DOHH2 (cell line): ENCODE data around the gene DPH7.

Experiments used
- H3F3A ChIP-seq: fragments of 200-600 bp; sonication (generic), shearing (Covaris generic); 2 replicates; pipeline ENCODE4 v1.6.0; 2016; ENCODE audit warnings: antibody characterized with exemption, mild to moderate bottlenecking; ENCODE audit not compliant: control insufficient read depth, insufficient read depth
- H3K27ac ChIP-seq: fragments of 200-600 bp; sonication (generic); 2 replicates; pipeline ENCODE4 v1.5.1; 2014; ENCODE audit warnings: low read depth, mild to moderate bottlenecking, low read length, moderate library complexity
- H3K27me3 ChIP-seq: fragments of 200-600 bp; sonication (generic); 2 replicates; pipeline ENCODE4 v1.6.1; 2014; ENCODE audit warnings: mild to moderate bottlenecking, low read length, mixed read lengths; ENCODE audit not compliant: control insufficient read depth
- H3K36me3 ChIP-seq: fragments of 200-600 bp; sonication (generic); 2 replicates; pipeline ENCODE4 v1.6.1; 2014; ENCODE audit warnings: mild to moderate bottlenecking, low read length, moderate library complexity, mixed read lengths; ENCODE audit not compliant: control insufficient read depth
- H3K4me1 ChIP-seq: fragments of 200-600 bp; sonication (generic); 2 replicates; pipeline ENCODE4 v1.6.1; 2014; ENCODE audit warnings: mild to moderate bottlenecking, low read length, mixed read lengths; ENCODE audit not compliant: control insufficient read depth
- H3K4me2 ChIP-seq: fragments of 200-600 bp; sonication (generic); 2 replicates; pipeline ENCODE4 v1.6.0; 2014; ENCODE audit warnings: mild to moderate bottlenecking, low read length, moderate library complexity
- H3K4me3 ChIP-seq: fragments of 200-600 bp; sonication (generic); 2 replicates; pipeline ENCODE4 v1.5.1; 2014; ENCODE audit warnings: mild to moderate bottlenecking, low read length, mixed read lengths
- H3K79me2 ChIP-seq: fragments of 200-600 bp; sonication (generic); 2 replicates; pipeline ENCODE4 v1.6.1; 2014; ENCODE audit warnings: mild to moderate bottlenecking, low read length, mixed read lengths; ENCODE audit not compliant: control insufficient read depth
- H3K9me2 ChIP-seq: fragments of 200-600 bp; sonication (generic); replicated peaks from 2 replicates; pipeline ENCODE4 v1.6.1; 2014; ENCODE audit warnings: mild to moderate bottlenecking, low read length, mixed read lengths; ENCODE audit not compliant: control insufficient read depth
- H3K9me3 ChIP-seq: fragments of 200-600 bp; sonication (generic); 2 replicates; pipeline ENCODE4 v1.6.1; 2014; ENCODE audit warnings: antibody characterized with exemption, low read length, mixed read lengths; ENCODE audit not compliant: control insufficient read depth, insufficient read depth
- H4K20me1 ChIP-seq: fragments of 200-600 bp; sonication (generic); 2 replicates; pipeline ENCODE4 v1.6.0; 2014; ENCODE audit warnings: low read depth, mild to moderate bottlenecking, antibody characterized with exemption, low read length, moderate library complexity; ENCODE audit not compliant: control insufficient read depth, insufficient read depth
- EZH2phosphoT487 ChIP-seq: fragments of 200-600 bp; sonication (generic); IDR thresholded peaks from 2 replicates; pipeline ENCODE4 v1.6.1; 2017; ENCODE audit warnings: borderline replicate concordance, mild to moderate bottlenecking, antibody characterized with exemption, low read length, moderate library complexity, mixed read lengths
- TF ChIP-seq, protein P1 (sequence below): fragments of 200-600 bp; sonication (generic); IDR thresholded peaks from one replicate; pipeline ENCODE4 v1.5.1; 2014; ENCODE audit warnings: antibody characterized with exemption, mild to moderate bottlenecking, low read depth, low read length; ENCODE audit not compliant: poor library complexity, severe bottlenecking

The DPH7 gene

DNA sequence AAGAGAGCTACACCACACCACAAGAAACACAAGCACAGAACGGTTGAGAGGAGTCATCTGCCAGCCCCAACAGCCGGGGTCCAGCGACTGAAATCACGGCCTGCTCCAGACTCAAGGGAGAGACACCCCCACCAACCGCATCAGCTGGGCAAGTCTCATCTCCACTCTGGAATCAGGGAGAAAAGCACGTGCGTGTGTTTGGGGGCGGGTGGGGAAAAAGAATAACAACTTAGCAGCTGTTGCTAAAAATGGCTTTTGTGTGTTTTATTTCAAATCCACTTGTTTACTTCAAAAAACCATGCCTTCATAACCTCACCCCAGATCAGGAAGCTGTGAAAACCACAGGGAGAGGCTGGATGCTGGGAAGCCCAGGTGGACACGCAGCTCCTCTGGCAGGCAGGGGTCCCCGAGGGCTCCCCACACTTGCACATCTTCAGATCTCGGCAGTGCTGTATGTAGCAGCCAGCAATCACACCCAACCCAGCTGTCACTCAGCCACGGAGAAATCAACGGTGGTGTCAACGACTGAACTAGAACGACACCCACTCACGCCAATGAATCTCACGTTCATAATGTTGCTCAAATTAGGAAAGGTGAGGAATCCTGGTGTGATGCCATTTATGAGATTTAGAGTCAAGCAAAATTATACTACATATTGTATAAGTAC is 47.5 kb downstream of the DPH7 start:
- TF ChIP-seq, protein P1, sequence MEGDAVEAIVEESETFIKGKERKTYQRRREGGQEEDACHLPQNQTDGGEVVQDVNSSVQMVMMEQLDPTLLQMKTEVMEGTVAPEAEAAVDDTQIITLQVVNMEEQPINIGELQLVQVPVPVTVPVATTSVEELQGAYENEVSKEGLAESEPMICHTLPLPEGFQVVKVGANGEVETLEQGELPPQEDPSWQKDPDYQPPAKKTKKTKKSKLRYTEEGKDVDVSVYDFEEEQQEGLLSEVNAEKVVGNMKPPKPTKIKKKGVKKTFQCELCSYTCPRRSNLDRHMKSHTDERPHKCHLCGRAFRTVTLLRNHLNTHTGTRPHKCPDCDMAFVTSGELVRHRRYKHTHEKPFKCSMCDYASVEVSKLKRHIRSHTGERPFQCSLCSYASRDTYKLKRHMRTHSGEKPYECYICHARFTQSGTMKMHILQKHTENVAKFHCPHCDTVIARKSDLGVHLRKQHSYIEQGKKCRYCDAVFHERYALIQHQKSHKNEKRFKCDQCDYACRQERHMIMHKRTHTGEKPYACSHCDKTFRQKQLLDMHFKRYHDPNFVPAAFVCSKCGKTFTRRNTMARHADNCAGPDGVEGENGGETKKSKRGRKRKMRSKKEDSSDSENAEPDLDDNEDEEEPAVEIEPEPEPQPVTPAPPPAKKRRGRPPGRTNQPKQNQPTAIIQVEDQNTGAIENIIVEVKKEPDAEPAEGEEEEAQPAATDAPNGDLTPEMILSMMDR: no peak
- no peak for TF ChIP-seq EZH2phosphoT487
- H4K20me1 ChIP-seq: no peaks in the 10 kb centered on the region
- peaks cover 33% of the 10 kb centered on the region for H3K4me1 ChIP-seq
- H3K27me3 ChIP-seq: no peaks in the 10 kb centered on the region
- peaks cover 2% of the 10 kb centered on the region; the same call in 1 of the 2 replicates for H3K9me3 ChIP-seq
- no peak overlapping the region for H3K4me2 ChIP-seq
- no peaks in the 10 kb centered on the region; the same call in 1 of the 2 replicates for H3K79me2 ChIP-seq
- no peak overlapping the region for H3K4me3 ChIP-seq
- H3K9me2 ChIP-seq: no peaks in the 10 kb centered on the region
- H3F3A ChIP-seq: peaks cover 12% of the 10 kb centered on the region
- H3K27ac ChIP-seq: no peak overlapping the region
- H3K36me3 ChIP-seq: no peaks in the 10 kb centered on the region

DNA sequence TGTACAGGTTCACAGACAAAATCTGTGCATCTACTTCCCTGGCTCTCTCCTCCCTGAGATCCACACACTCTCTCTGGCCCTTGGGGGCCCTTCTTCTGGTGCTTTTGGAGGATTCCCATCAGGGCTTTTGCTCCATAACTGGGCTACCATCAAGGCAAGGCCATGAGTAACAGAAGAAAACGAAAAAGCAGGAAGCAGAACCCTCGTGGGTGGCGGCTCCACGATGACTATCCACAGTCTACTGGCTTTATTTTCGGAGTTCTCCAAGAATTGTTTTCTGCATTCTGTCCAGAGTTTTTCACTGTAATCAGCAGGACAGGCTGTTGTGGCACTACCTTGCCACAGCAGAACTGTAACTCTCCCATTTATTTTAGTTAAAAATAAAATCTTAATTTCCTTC is 48.4 kb downstream of the DPH7 start:
- Histone ChIP-seq H3K36me3 (no peaks in the 10 kb centered on the region), H3K9me3 (no peaks in the 10 kb centered on the region), H3K27me3 (no peaks in the 10 kb centered on the region), H3K9me2 (no peaks in the 10 kb centered on the region), H3K27ac (no peak overlapping the region), H4K20me1 (no peaks in the 10 kb centered on the region), H3K79me2 (no peaks in the 10 kb centered on the region; the same call in 1 of the 2 replicates), H3K4me3 (no peak overlapping the region), H3K4me1 (peaks cover 26% of the 10 kb centered on the region), H3F3A (peaks cover 8% of the 10 kb centered on the region), H3K4me2 (no peak overlapping the region)
- TF ChIP-seq, protein P1: no peak
- TF ChIP-seq EZH2phosphoT487: no peak

DNA sequence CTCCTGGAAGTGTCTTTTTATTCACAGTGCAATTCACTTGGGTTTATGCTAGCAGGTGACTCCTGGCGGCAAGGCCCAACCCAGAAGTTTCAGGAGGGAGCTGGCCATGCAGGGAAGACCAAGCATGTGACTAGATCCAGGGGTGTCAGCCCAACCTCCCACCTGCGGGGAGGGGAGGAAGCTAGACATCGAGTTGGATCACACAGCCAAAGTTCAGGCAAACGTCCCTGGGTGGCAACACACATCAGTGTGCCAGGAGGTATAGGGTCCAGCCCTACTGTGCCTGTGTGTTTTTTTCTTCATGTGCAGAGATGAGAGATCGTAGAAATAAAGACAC is 53.8 kb downstream of the DPH7 start:
- Histone ChIP-seq H3K36me3 (no peaks in the 10 kb centered on the region), H3K9me3 (no peaks in the 10 kb centered on the region), H3K9me2 (no peaks in the 10 kb centered on the region), H3K27ac (no peak overlapping the region), H3K4me3 (no peak overlapping the region), H3K4me1 (peaks cover 4% of the 10 kb centered on the region; the same call in 1 of the 2 replicates), H3F3A (no peaks in the 10 kb centered on the region), H3K79me2 (no peaks in the 10 kb centered on the region), H3K4me2 (no peak overlapping the region), H4K20me1 (no peaks in the 10 kb centered on the region), H3K27me3 (no peaks in the 10 kb centered on the region)
- TF ChIP-seq, protein P1: no peak
- no peak for TF ChIP-seq EZH2phosphoT487
